ENCODE measurements around the gene CTR9. TPM values are rescaled to one million over a fixed set of nuclear protein-coding genes. Genes with fewer than 3 reads are reported as not detected.

CTR9 gene
- total RNA-seq, 1 donor from 2014 or later, result 30.2 TPM

DNA sequence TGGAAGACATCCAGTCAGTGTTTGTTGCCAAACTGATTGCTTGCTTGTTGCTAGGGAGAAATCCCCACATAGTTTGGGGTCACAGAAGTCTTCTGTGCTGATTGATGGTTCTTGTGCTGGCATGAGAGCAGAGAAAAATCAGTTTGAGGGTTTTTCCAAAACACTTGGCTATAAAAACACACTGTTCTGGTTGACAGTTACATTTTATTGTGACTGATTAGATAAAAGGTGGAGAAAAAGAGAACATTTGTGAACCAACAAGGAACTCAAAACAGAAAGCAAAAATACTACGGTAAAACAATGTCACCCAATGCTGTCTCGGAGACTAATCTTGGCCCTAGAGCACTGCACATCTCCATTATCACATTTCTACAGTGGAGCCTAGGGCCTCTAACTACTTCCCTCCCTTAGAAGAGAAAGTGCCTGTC lies 72.1 kb downstream of the CTR9 start:
- ATAC-seq (peak; percentile 16 to 19), DNase-seq (no peak)
- Histone ChIP-seq H3K4me1 (no peaks in the 10 kb centered on the region), H3K27ac (peak overlapping the region; percentile 14), H3K36me3 (no peaks in the 10 kb centered on the region), H3K4me3 (no peak overlapping the region), H3K9me3 (no peaks in the 10 kb centered on the region), H3K27me3 (ENCODE audit: low read depth) (no peaks in the 10 kb centered on the region)
- TF ChIP-seq, protein P1, sequence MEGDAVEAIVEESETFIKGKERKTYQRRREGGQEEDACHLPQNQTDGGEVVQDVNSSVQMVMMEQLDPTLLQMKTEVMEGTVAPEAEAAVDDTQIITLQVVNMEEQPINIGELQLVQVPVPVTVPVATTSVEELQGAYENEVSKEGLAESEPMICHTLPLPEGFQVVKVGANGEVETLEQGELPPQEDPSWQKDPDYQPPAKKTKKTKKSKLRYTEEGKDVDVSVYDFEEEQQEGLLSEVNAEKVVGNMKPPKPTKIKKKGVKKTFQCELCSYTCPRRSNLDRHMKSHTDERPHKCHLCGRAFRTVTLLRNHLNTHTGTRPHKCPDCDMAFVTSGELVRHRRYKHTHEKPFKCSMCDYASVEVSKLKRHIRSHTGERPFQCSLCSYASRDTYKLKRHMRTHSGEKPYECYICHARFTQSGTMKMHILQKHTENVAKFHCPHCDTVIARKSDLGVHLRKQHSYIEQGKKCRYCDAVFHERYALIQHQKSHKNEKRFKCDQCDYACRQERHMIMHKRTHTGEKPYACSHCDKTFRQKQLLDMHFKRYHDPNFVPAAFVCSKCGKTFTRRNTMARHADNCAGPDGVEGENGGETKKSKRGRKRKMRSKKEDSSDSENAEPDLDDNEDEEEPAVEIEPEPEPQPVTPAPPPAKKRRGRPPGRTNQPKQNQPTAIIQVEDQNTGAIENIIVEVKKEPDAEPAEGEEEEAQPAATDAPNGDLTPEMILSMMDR (IDR thresholded peaks at IDR 0.05), result no peak
- intact Hi-C loops (cut with DNase I), result no loop called here

DNA sequence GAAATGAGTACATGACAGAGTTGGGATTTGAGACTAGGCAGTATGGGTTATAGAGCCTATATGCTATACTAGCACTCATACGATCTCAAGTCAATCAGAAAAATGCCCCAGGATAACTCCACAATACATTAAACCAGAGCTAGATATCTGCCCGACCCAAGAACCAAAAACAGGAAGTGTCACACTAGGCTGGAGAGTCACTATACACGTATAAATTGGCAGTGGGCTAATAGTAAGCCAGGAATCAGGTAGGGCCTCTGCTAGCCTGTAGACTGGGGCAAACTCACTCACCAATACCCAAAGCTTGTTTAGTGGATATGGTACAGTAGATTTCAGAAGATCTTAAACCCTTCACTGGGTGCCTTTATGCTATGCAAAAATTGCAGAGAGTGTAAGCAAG lies 73.8 kb downstream of the CTR9 start:
- TF ChIP-seq, protein P1 (IDR thresholded peaks at IDR 0.05), result no peak
- intact Hi-C loops (cut with DNase I), result no loop called here
- DNase-seq, result no peak
- H3K9me3 ChIP-seq, result no peaks in the 10 kb centered on the region
- no peaks in the 10 kb centered on the region for H3K36me3 ChIP-seq
- no peak overlapping the region for H3K4me3 ChIP-seq
- no peaks in the 10 kb centered on the region for H3K27me3 ChIP-seq (ENCODE audit: low read depth)
- H3K27ac ChIP-seq, result no peak overlapping the region
- H3K4me1 ChIP-seq, result no peaks in the 10 kb centered on the region
- ATAC-seq, result peak in 1 of 2 donors; percentile 25

DNA sequence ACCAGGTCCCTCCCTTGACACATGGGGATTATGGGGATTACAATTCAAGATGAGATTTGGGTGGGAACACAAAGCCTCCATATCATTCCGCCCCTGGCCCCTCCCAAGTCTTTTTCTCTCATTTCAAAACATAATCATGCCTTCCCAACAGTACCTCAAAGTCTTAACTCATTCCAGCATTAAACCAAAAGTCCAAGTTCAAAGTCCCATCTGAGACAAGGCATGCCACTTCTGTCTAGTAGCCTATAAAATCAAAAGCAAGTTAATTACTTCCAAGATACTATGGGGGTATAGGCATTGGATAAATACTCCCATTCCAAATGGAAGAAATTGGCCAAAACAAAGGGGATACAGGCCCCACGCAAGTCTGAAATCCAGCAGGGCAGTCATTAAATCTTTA lies 77.4 kb downstream of the CTR9 start:
- Histone ChIP-seq H3K4me1 (no peaks in the 10 kb centered on the region), H3K4me3 (no peak overlapping the region), H3K9me3 (no peaks in the 10 kb centered on the region), H3K36me3 (no peaks in the 10 kb centered on the region), H3K27me3 (ENCODE audit: low read depth) (no peaks in the 10 kb centered on the region), H3K27ac (no peak overlapping the region)
- ATAC-seq (no peak), DNase-seq (no peak)
- TF ChIP-seq, protein P1 (IDR thresholded peaks at IDR 0.05), result no peak
- intact Hi-C loops (cut with DNase I), result no loop called here

DNA sequence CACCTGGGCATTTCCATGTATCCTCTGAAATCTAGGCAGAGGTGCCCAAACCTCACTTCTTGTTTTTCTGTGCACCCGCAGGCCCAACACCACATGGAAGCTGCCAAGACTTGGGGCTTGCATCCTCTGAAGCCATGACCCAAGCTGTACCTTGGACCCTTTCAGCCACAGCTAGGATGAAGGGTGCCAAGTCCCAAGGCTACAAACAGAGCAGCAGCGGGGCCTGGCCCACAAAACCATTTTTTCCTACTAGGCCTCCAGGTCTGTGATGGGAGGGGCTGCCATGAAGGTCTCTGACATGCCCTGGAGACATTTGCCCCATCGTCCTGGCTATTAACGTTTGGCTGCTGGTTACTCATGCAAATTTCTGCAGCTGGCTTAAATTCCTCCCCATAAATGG lies 78.1 kb downstream of the CTR9 start:
- ATAC-seq (no peak), DNase-seq (no peak)
- Histone ChIP-seq H3K27me3 (ENCODE audit: low read depth) (no peaks in the 10 kb centered on the region), H3K36me3 (no peaks in the 10 kb centered on the region), H3K9me3 (no peaks in the 10 kb centered on the region), H3K4me1 (no peaks in the 10 kb centered on the region), H3K27ac (no peak overlapping the region), H3K4me3 (no peak overlapping the region)
- intact Hi-C loops (cut with DNase I), result no loop called here
- TF ChIP-seq, protein P1 (IDR thresholded peaks at IDR 0.05), result no peak

Other genes with a start within 250 kb of the CTR9 start
- 55.2 TPM for gene RNF141, start 210.1 kb upstream of the CTR9 start, total RNA-seq
- gene LYVE1, start 182.6 kb upstream of the CTR9 start, total RNA-seq, result 95.2 TPM
- 12.9 TPM for gene IRAG1, start 57.5 kb upstream of the CTR9 start, total RNA-seq
- gene EIF4G2, start 57.7 kb downstream of the CTR9 start, total RNA-seq, result 778 TPM
- 45.5 TPM for gene ZBED5, start 106.8 kb downstream of the CTR9 start, total RNA-seq